ENCODE measurements around the gene MIOX.

MIOX gene

GRCh38 chr22:50483106-50483505, 3.6 kb upstream of the MIOX start (continued):
- TF ChIP-seq ZNF776 (tag by site-specific recombination; IDR thresholded peaks at IDR 0.05; ENCODE audit: borderline replicate concordance) (no peak), ZNF555 (tag by site-specific recombination; conservative IDR thresholded peaks at IDR 0.05) (no peak), ZNF510 (tag by site-specific recombination; IDR thresholded peaks at IDR 0.05; ENCODE audit: insufficient replicate concordance) (no peak)

- ChIA-PET POLR2A (interaction anchor here (0.8 to 2.2 kb wide), 2 partner anchors 17 to 24 kb away, joined by 5 to 7 read pairs; partner anchors contain the start of genes LMF2 and NCAPH2), CTCF (interaction anchor here (0.6 to 1.1 kb wide), 3 partner anchors 11 to 291 kb away, joined by 3 to 5 read pairs (median 3); no protein-coding TSS in a partner anchor)
- no peaks in the 10 kb centered on the region for H3K4me1 ChIP-seq (ENCODE audit: control insufficient read depth, insufficient read depth, low read length)
- no peaks in the 10 kb centered on the region for H3K9me3 ChIP-seq (ENCODE audit: control insufficient read depth, insufficient read depth, low read depth, low read length)
- no peak for TF ChIP-seq ZNF155 (tag by site-specific recombination; IDR thresholded peaks at IDR 0.05)
- no peak for TF ChIP-seq ZNF777 (tag by site-specific recombination; IDR thresholded peaks at IDR 0.05; ENCODE audit: borderline replicate concordance)
- no peak for TF ChIP-seq KLF8 (tag by site-specific recombination; IDR thresholded peaks at IDR 0.05)
- TF ChIP-seq KLF1 (tag by site-specific recombination; IDR thresholded peaks at IDR 0.05) = 0 out of 2 replicates have a peak, but pooled peaks have one; percentile 17
- no peak for TF ChIP-seq ZNF571 (tag by site-specific recombination; IDR thresholded peaks at IDR 0.05)
- TF ChIP-seq KLF17 (tag by site-specific recombination; IDR thresholded peaks at IDR 0.05) = no peak
- no peak overlapping the region for H3K27ac ChIP-seq (ENCODE audit: extremely low read depth, low read depth, low read length)
- H3K36me3 ChIP-seq (ENCODE audit: control insufficient read depth in 2 of 2, insufficient read depth in 1 of 2, low read length in 2 of 2) = no peaks in the 10 kb centered on the region
- H3K4me3 ChIP-seq (ENCODE audit: low read depth, low read length) = no peak overlapping the region
Observed at GRCh38 chr22:50483556-50483955, 3.1 kb upstream of the MIOX start.

GRCh38 chr22:50483977-50484853, 2.4 kb upstream of the MIOX start:
- TF ChIP-seq KLF1 (tag by site-specific recombination; IDR thresholded peaks at IDR 0.05) (peak; percentile 30; the same call in 1 of the 2 replicates), ZNF18 (tag by site-specific recombination; IDR thresholded peaks at IDR 0.05) (no peak), ZBTB49 (tag by site-specific recombination; IDR thresholded peaks at IDR 0.05; ENCODE audit: low read depth) (no peak), INSM2 (tag by site-specific recombination; IDR thresholded peaks at IDR 0.05) (no peak), PBX3 (CRISPR knock-in tag; IDR thresholded peaks at IDR 0.05) (no peak)
- H3K4me1 ChIP-seq (ENCODE audit: control insufficient read depth, insufficient read depth, low read length) = no peaks in the 10 kb centered on the region
- H3K4me3 ChIP-seq (ENCODE audit: low read depth, low read length) = no peak overlapping the region
- POLR2A ChIA-PET = interaction anchor here (0.6 to 2.2 kb wide), 4 partner anchors 16 to 53 kb away, joined by 3 to 7 read pairs (median 4); partner anchors contain the start of genes LMF2 and NCAPH2
- H3K36me3 ChIP-seq (ENCODE audit: control insufficient read depth in 2 of 2, insufficient read depth in 1 of 2, low read length in 2 of 2) = no peaks in the 10 kb centered on the region
- CTCF ChIA-PET = interaction anchor here (0.6 to 3.1 kb wide), 3 partner anchors 13 to 292 kb away, joined by 3 to 21 read pairs (median 5); no protein-coding TSS in a partner anchor
- no peaks in the 10 kb centered on the region for H3K9me3 ChIP-seq (ENCODE audit: control insufficient read depth, insufficient read depth, low read depth, low read length)
- no peak overlapping the region for H3K27ac ChIP-seq (ENCODE audit: extremely low read depth, low read depth, low read length)

Data from HEK293 (cell line).